Keratinocyte (primary cell): ENCODE measurements around the gene PLCH2. TPM values are rescaled to one million over a fixed set of nuclear protein-coding genes. Genes with fewer than 3 reads are reported as not detected.

ENCODE experiments used
- DNase-seq: peaks from one replicate; pipeline ENCODE4 v3.0.0-alpha.2; 2011; ENCODE audit warnings: low read depth, missing footprints, low spot score
- FAIRE-seq: peaks from 2 replicates; lab custom pipeline; 2011; peaks lifted over from hg19 to GRCh38; lab: Jason Lieb, UNC
- H2AFZ ChIP-seq: 2 replicates; pipeline ENCODE4 v1.6.0; 2012; ENCODE audit warnings: low read length, control low read depth, inconsistent platforms; ENCODE audit not compliant: control insufficient read depth
- H3K27ac ChIP-seq: 2 replicates; pipeline ENCODE4 v1.5.1; 2011; ENCODE audit warnings: low read length; ENCODE audit not compliant: control insufficient read depth, insufficient read depth
- H3K27me3 ChIP-seq: 3 replicates; pipeline ENCODE4 v1.6.0; 2011; ENCODE audit warnings: low read length; ENCODE audit not compliant: control insufficient read depth, insufficient read depth; ENCODE audit errors: extremely low read depth
- H3K36me3 ChIP-seq, 2 experiments: 2 replicates in 1 of 2; 3 replicates in 1 of 2; pipeline ENCODE4 v1.5.1; 2011; ENCODE audit warnings: low read length in 2 of 2, mild to moderate bottlenecking in 1 of 2; ENCODE audit not compliant: control insufficient read depth in 2 of 2, insufficient read depth in 2 of 2; ENCODE audit errors: extremely low read depth in 1 of 2
- H3K4me1 ChIP-seq: 3 replicates; pipeline ENCODE4 v1.5.1; 2011; ENCODE audit warnings: low read length; ENCODE audit not compliant: control insufficient read depth, insufficient read depth; ENCODE audit errors: extremely low read depth
- H3K4me2 ChIP-seq: 3 replicates; pipeline ENCODE4 v1.6.0; 2011; ENCODE audit warnings: low read depth, low read length; ENCODE audit not compliant: control insufficient read depth, insufficient read depth; ENCODE audit errors: extremely low read depth
- H3K4me3 ChIP-seq, 3 experiments: fragments of 200-600 bp in 1 of 3; sonication (generic) in 1 of 3; 2 replicates in 2 of 3; 3 replicates in 1 of 3; pipeline ENCODE4 v1.5.1; 2011 to 2016; ENCODE audit warnings: low read length in 3 of 3, mild to moderate bottlenecking in 3 of 3, control low read depth in 2 of 3, inconsistent platforms in 1 of 3, low read depth in 1 of 3, mixed read lengths in 1 of 3, mixed run types in 1 of 3, moderate library complexity in 1 of 3; ENCODE audit not compliant: control insufficient read depth in 2 of 3, insufficient read depth in 2 of 3; ENCODE audit errors: extremely low read depth in 1 of 3
- H3K79me2 ChIP-seq: 2 replicates; pipeline ENCODE4 v1.6.0; 2012; ENCODE audit warnings: low read length; ENCODE audit not compliant: control insufficient read depth, insufficient read depth
- H3K9ac ChIP-seq: 3 replicates; pipeline ENCODE4 v1.6.0; 2011; ENCODE audit warnings: low read length; ENCODE audit not compliant: control insufficient read depth, insufficient read depth; ENCODE audit errors: extremely low read depth
- H3K9me1 ChIP-seq: 3 replicates; pipeline ENCODE4 v1.6.0; 2011; ENCODE audit warnings: low read length; ENCODE audit not compliant: control insufficient read depth, insufficient read depth; ENCODE audit errors: extremely low read depth
- H3K9me3 ChIP-seq: 2 replicates; pipeline ENCODE4 v1.5.1; 2012; ENCODE audit warnings: low read depth, low read length; ENCODE audit not compliant: control insufficient read depth
- H4K20me1 ChIP-seq: 3 replicates; pipeline ENCODE4 v1.6.0; 2011; ENCODE audit warnings: low read length; ENCODE audit not compliant: control insufficient read depth, insufficient read depth; ENCODE audit errors: extremely low read depth
- CTCF ChIP-seq, 3 experiments: IDR thresholded peaks in 1 of 3; conservative IDR thresholded peaks in 1 of 3; optimal IDR thresholded peaks in 1 of 3; 2 replicates in 2 of 3; 3 replicates in 1 of 3; pipeline versions ENCODE3 to v1.5.1; 2011; ENCODE audit warnings: low read length in 3 of 3, mild to moderate bottlenecking in 3 of 3, moderate library complexity in 2 of 3, control low read depth in 1 of 3, inconsistent platforms in 1 of 3; ENCODE audit not compliant: insufficient read depth in 2 of 3; ENCODE audit errors: extremely low read depth in 1 of 3
- EZH2 ChIP-seq: IDR thresholded peaks from one replicate; pipeline ENCODE4 v1.6.1; 2012; ENCODE audit warnings: inconsistent platforms, mild to moderate bottlenecking, low read length, moderate library complexity
- dilution Hi-C: fragments of 300-500 bp; cut with MboI; formaldehyde crosslinking; loops from one replicate; pipeline ENCODE4 v1.7.0; 2020; ENCODE audit warnings: low sequenced_read_pairs; ENCODE audit not compliant: extremely low pct_ligation_motif_present
- polyA plus RNA-seq, 5 experiments: library from polyadenylated mRNA; depleted of rRNA in 3 of 5; stranded (reverse) in 3 of 5; stranded (forward) in 1 of 5; unstranded in 1 of 5; fragments of >200 nt; gene quantifications; 1 replicate in 1 of 5; 2 replicates in 3 of 5; 3 replicates in 1 of 5; pipeline versions ENCODE4 v1.2.1 to v1.2.3, GENCODE V29; 2011 to 2012; ENCODE audit warnings: missing spikeins in 2 of 5, low read depth in 1 of 5, low replicate concordance in 1 of 5

The PLCH2 gene
- polyA plus RNA-seq, 1 donor (not counting 4 experiments of a cell fraction or from before 2014, with no cell fraction given) = 57.4 TPM

GRCh38 chr1:2468041-2468472 is 8.0 kb upstream of the PLCH2 start:
- DNase-seq = no peak
- H4K20me1 ChIP-seq = peaks cover 47% of the 10 kb centered on the region
- peaks cover 8 to 12% of the 10 kb centered on the region in 2 experiments for H3K36me3 ChIP-seq
- no peaks in the 10 kb centered on the region for H3K27me3 ChIP-seq
- no peaks in the 10 kb centered on the region for H3K9me3 ChIP-seq
- TF ChIP-seq EZH2 = no peak
- no peak for TF ChIP-seq CTCF (optimal IDR thresholded peaks at IDR 0.05 in 1 of 3, IDR thresholded peaks at IDR 0.05 in 1 of 3, conservative IDR thresholded peaks at IDR 0.05 in 1 of 3; ENCODE audit: extremely low read depth in 1 of 3, insufficient read depth in 2 of 3, low read length in 3 of 3)
- H3K4me3 ChIP-seq = no peak overlapping the region
- H3K79me2 ChIP-seq = peaks cover 90% of the 10 kb centered on the region
- dilution Hi-C loops = no loop called here
- H3K27ac ChIP-seq = no peak overlapping the region
- peaks cover 5% of the 10 kb centered on the region for H3K9me1 ChIP-seq
- H3K9ac ChIP-seq = no peak overlapping the region
- H2AFZ ChIP-seq = no peak overlapping the region
- peaks cover 23% of the 10 kb centered on the region for H3K4me1 ChIP-seq
- H3K4me2 ChIP-seq = no peak overlapping the region
- no peak for FAIRE-seq

- dilution Hi-C loops = no loop called here
- FAIRE-seq (no peak), DNase-seq (no peak)
- H3K4me3 ChIP-seq = no peak overlapping the region
- no peak overlapping the region for H3K4me2 ChIP-seq
- no peaks in the 10 kb centered on the region for H3K9me3 ChIP-seq
- H3K4me1 ChIP-seq = peaks cover 23% of the 10 kb centered on the region
- no peak overlapping the region for H3K27ac ChIP-seq
- peaks cover 91% of the 10 kb centered on the region for H3K79me2 ChIP-seq
- no peak overlapping the region for H3K9ac ChIP-seq
- H3K9me1 ChIP-seq = peaks cover 5% of the 10 kb centered on the region
- H4K20me1 ChIP-seq = peaks cover 47% of the 10 kb centered on the region
- no peak overlapping the region for H2AFZ ChIP-seq
- H3K27me3 ChIP-seq = no peaks in the 10 kb centered on the region
- H3K36me3 ChIP-seq = peaks cover 8 to 12% of the 10 kb centered on the region in 2 experiments
- TF ChIP-seq EZH2 = no peak
- TF ChIP-seq CTCF (optimal IDR thresholded peaks at IDR 0.05 in 1 of 3, IDR thresholded peaks at IDR 0.05 in 1 of 3, conservative IDR thresholded peaks at IDR 0.05 in 1 of 3; ENCODE audit: extremely low read depth in 1 of 3, insufficient read depth in 2 of 3, low read length in 3 of 3) = no peak
Measured at GRCh38 chr1:2468540-2468939, 7.5 kb upstream of the PLCH2 start.
